ENCODE measurements around the gene GRAMD1A.

Gene GRAMD1A

DNA sequence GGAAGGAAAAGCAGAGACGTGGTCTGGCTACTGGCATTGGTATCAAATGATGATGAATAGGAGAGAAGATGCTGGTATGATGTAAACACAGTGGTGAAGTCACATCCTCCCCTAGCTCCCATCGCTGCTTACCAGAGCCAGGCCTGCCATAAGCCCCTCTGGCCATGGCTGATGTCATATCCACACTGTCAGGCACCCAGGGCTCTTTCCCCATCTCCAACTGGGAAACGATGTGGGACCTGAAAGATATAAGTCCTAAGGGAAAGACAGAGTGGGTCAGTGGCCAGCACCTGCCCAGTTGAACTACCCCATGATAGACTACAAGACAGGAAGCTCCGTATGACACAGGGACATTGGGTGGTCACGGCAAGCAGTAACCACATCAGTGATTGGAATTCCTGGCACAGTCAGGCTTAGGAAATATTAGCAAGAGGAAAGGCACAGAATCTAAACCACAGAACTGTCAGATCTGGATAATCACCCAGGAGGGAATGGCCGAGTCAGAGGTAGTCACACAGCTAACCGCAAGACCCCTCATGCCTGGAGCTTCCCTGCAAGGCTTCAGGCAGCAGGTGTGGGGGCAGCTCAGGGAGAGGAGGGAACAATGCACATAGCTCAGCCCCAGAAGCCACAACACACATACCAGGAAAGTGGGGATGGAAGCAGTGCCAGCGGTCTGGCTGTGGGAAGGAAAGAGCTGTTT lies 39.9 kb upstream of the GRAMD1A start:
- Histone ChIP-seq H3K36me3 (ENCODE audit: control insufficient read depth in 2 of 2, insufficient read depth in 1 of 2, low read length in 2 of 2) (peaks cover 15 to 65% of the 10 kb centered on the region in 2 experiments), H3K4me1 (ENCODE audit: control insufficient read depth, insufficient read depth, low read length) (peaks cover 16% of the 10 kb centered on the region)
- POLR2A ChIA-PET: interaction anchor here (0.6 to 1.0 kb wide), 2 partner anchors 20 to 33 kb away, joined by 3 read pairs; partner anchors contain the start of gene ZNF30

More for the DNA sequence above, 39.9 kb upstream of the GRAMD1A start:
- CTCF ChIA-PET: interaction anchor here (0.5 to 6.3 kb wide), 6 partner anchors 8 to 471 kb away, joined by 3 to 52 read pairs (median 4); no protein-coding TSS in a partner anchor
- TF ChIP-seq, protein P1, sequence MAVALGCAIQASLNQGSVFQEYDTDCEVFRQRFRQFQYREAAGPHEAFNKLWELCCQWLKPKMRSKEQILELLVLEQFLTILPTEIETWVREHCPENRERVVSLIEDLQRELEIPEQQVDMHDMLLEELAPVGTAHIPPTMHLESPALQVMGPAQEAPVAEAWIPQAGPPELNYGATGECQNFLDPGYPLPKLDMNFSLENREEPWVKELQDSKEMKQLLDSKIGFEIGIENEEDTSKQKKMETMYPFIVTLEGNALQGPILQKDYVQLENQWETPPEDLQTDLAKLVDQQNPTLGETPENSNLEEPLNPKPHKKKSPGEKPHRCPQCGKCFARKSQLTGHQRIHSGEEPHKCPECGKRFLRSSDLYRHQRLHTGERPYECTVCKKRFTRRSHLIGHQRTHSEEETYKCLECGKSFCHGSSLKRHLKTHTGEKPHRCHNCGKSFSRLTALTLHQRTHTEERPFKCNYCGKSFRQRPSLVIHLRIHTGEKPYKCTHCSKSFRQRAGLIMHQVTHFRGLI (tag by site-specific recombination; IDR thresholded peaks at IDR 0.05): no peak
- TF ChIP-seq, protein P2, sequence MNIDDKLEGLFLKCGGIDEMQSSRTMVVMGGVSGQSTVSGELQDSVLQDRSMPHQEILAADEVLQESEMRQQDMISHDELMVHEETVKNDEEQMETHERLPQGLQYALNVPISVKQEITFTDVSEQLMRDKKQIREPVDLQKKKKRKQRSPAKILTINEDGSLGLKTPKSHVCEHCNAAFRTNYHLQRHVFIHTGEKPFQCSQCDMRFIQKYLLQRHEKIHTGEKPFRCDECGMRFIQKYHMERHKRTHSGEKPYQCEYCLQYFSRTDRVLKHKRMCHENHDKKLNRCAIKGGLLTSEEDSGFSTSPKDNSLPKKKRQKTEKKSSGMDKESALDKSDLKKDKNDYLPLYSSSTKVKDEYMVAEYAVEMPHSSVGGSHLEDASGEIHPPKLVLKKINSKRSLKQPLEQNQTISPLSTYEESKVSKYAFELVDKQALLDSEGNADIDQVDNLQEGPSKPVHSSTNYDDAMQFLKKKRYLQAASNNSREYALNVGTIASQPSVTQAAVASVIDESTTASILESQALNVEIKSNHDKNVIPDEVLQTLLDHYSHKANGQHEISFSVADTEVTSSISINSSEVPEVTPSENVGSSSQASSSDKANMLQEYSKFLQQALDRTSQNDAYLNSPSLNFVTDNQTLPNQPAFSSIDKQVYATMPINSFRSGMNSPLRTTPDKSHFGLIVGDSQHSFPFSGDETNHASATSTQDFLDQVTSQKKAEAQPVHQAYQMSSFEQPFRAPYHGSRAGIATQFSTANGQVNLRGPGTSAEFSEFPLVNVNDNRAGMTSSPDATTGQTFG (tag by site-specific recombination; IDR thresholded peaks at IDR 0.05; ENCODE audit: borderline replicate concordance): no peak
- TF ChIP-seq GLI2 (tag by site-specific recombination; IDR thresholded peaks at IDR 0.05; ENCODE audit: borderline replicate concordance, low read depth) (no peak), ZNF157 (tag by site-specific recombination; IDR thresholded peaks at IDR 0.05) (no peak), ZNF37A (tag by site-specific recombination; IDR thresholded peaks at IDR 0.05) (no peak), ZNF529 (tag by site-specific recombination; IDR thresholded peaks at IDR 0.05; ENCODE audit: insufficient replicate concordance) (no peak)
- TF ChIP-seq, protein P3, sequence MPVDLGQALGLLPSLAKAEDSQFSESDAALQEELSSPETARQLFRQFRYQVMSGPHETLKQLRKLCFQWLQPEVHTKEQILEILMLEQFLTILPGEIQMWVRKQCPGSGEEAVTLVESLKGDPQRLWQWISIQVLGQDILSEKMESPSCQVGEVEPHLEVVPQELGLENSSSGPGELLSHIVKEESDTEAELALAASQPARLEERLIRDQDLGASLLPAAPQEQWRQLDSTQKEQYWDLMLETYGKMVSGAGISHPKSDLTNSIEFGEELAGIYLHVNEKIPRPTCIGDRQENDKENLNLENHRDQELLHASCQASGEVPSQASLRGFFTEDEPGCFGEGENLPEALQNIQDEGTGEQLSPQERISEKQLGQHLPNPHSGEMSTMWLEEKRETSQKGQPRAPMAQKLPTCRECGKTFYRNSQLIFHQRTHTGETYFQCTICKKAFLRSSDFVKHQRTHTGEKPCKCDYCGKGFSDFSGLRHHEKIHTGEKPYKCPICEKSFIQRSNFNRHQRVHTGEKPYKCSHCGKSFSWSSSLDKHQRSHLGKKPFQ (tag by site-specific recombination; IDR thresholded peaks at IDR 0.05): no peak
- TF ChIP-seq, protein P4, sequence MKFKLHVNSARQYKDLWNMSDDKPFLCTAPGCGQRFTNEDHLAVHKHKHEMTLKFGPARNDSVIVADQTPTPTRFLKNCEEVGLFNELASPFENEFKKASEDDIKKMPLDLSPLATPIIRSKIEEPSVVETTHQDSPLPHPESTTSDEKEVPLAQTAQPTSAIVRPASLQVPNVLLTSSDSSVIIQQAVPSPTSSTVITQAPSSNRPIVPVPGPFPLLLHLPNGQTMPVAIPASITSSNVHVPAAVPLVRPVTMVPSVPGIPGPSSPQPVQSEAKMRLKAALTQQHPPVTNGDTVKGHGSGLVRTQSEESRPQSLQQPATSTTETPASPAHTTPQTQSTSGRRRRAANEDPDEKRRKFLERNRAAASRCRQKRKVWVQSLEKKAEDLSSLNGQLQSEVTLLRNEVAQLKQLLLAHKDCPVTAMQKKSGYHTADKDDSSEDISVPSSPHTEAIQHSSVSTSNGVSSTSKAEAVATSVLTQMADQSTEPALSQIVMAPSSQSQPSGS (tag by site-specific recombination; IDR thresholded peaks at IDR 0.05; ENCODE audit: low read depth): no peak
- TF ChIP-seq, protein P5, sequence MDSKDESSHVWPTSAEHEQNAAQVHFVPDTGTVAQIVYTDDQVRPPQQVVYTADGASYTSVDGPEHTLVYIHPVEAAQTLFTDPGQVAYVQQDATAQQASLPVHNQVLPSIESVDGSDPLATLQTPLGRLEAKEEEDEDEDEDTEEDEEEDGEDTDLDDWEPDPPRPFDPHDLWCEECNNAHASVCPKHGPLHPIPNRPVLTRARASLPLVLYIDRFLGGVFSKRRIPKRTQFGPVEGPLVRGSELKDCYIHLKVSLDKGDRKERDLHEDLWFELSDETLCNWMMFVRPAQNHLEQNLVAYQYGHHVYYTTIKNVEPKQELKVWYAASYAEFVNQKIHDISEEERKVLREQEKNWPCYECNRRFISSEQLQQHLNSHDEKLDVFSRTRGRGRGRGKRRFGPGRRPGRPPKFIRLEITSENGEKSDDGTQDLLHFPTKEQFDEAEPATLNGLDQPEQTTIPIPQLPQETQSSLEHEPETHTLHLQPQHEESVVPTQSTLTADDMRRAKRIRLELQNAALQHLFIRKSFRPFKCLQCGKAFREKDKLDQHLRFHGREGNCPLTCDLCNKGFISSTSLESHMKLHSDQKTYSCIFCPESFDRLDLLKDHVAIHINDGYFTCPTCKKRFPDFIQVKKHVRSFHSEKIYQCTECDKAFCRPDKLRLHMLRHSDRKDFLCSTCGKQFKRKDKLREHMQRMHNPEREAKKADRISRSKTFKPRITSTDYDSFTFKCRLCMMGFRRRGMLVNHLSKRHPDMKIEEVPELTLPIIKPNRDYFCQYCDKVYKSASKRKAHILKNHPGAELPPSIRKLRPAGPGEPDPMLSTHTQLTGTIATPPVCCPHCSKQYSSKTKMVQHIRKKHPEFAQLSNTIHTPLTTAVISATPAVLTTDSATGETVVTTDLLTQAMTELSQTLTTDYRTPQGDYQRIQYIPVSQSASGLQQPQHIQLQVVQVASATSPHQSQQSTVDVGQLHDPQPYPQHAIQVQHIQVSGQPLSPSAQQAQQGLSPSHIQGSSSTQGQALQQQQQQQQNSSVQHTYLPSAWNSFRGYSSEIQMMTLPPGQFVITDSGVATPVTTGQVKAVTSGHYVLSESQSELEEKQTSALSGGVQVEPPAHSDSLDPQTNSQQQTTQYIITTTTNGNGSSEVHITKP (tag by site-specific recombination; IDR thresholded peaks at IDR 0.05): no peak
- TF ChIP-seq, protein P6, sequence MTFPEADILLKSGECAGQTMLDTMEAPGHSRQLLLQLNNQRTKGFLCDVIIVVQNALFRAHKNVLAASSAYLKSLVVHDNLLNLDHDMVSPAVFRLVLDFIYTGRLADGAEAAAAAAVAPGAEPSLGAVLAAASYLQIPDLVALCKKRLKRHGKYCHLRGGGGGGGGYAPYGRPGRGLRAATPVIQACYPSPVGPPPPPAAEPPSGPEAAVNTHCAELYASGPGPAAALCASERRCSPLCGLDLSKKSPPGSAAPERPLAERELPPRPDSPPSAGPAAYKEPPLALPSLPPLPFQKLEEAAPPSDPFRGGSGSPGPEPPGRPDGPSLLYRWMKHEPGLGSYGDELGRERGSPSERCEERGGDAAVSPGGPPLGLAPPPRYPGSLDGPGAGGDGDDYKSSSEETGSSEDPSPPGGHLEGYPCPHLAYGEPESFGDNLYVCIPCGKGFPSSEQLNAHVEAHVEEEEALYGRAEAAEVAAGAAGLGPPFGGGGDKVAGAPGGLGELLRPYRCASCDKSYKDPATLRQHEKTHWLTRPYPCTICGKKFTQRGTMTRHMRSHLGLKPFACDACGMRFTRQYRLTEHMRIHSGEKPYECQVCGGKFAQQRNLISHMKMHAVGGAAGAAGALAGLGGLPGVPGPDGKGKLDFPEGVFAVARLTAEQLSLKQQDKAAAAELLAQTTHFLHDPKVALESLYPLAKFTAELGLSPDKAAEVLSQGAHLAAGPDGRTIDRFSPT (tag by site-specific recombination; IDR thresholded peaks at IDR 0.05): no peak
- Histone ChIP-seq H3K9me3 (ENCODE audit: control insufficient read depth, insufficient read depth, low read depth, low read length) (peaks cover 14% of the 10 kb centered on the region), H3K27ac (ENCODE audit: extremely low read depth, low read depth, low read length) (no peak overlapping the region), H3K4me3 (ENCODE audit: low read depth, low read length) (no peak overlapping the region)
